Loucy (cell line): ENCODE data around the gene TBC1D2.

Experiments
- H2AFZ ChIP-seq: fragments of 200-600 bp; sonication (generic); 2 replicates; pipeline ENCODE4 v1.6.0; 2016; ENCODE audit warnings: antibody characterized with exemption, mild to moderate bottlenecking, low read length, moderate library complexity
- H3F3A ChIP-seq: fragments of 200-600 bp; 2 replicates; pipeline ENCODE4 v1.6.0; 2016; ENCODE audit warnings: antibody characterized with exemption, low read depth, mild to moderate bottlenecking
- H3K27me3 ChIP-seq: fragments of 200-600 bp; sonication (generic); 2 replicates; pipeline ENCODE4 v1.6.1; 2014; ENCODE audit warnings: low read length, mild to moderate bottlenecking; ENCODE audit not compliant: insufficient read depth, poor library complexity, severe bottlenecking
- H3K36me3 ChIP-seq: fragments of 200-600 bp; sonication (generic); 2 replicates; pipeline ENCODE4 v1.6.1; 2016; ENCODE audit warnings: low read length; ENCODE audit not compliant: insufficient read depth
- H3K4me1 ChIP-seq: fragments of 200-600 bp; sonication (generic); 2 replicates; pipeline ENCODE4 v1.5.1; 2014; ENCODE audit warnings: low read length, mild to moderate bottlenecking; ENCODE audit not compliant: insufficient read depth, poor library complexity, severe bottlenecking
- H3K4me2 ChIP-seq: fragments of 200-600 bp; sonication (generic); 2 replicates; pipeline ENCODE4 v1.6.0; 2014; ENCODE audit warnings: antibody characterized with exemption, low read length, low read depth, mild to moderate bottlenecking; ENCODE audit not compliant: poor library complexity, severe bottlenecking
- H3K4me3 ChIP-seq: fragments of 200-600 bp; sonication (generic); 2 replicates; pipeline ENCODE4 v1.5.1; 2014; ENCODE audit warnings: low read length, mild to moderate bottlenecking, mixed read lengths; ENCODE audit not compliant: poor library complexity, severe bottlenecking
- H3K79me2 ChIP-seq: fragments of 200-600 bp; sonication (generic); 2 replicates; pipeline ENCODE4 v1.6.1; 2014; ENCODE audit warnings: low read length; ENCODE audit not compliant: insufficient read depth
- H3K9ac ChIP-seq: fragments of 200-600 bp; sonication (generic); 2 replicates; pipeline ENCODE4 v1.6.0; 2014; ENCODE audit warnings: mild to moderate bottlenecking, low read depth, low read length, moderate library complexity; ENCODE audit not compliant: poor library complexity, severe bottlenecking
- H3K9me2 ChIP-seq: fragments of 200-600 bp; sonication (generic); replicated peaks from 2 replicates; pipeline ENCODE4 v1.6.1; 2016; ENCODE audit warnings: low read depth, low read length, mixed read lengths
- H3K9me3 ChIP-seq: fragments of 200-600 bp; sonication (generic); 2 replicates; pipeline ENCODE4 v1.6.1; 2014; ENCODE audit warnings: mild to moderate bottlenecking, antibody characterized with exemption, low read length, low read depth; ENCODE audit not compliant: insufficient read depth
- H4K20me1 ChIP-seq: fragments of 200-600 bp; sonication (generic); 2 replicates; pipeline ENCODE4 v1.6.0; 2014; ENCODE audit warnings: antibody characterized with exemption, low read length, mild to moderate bottlenecking; ENCODE audit not compliant: insufficient read depth, poor library complexity, severe bottlenecking
- EZH2phosphoT487 ChIP-seq: fragments of 200-600 bp; IDR thresholded peaks from 2 replicates; pipeline ENCODE4 v1.6.1; 2018; ENCODE audit warnings: antibody characterized with exemption, mild to moderate bottlenecking, moderate library complexity, borderline replicate concordance
- TF ChIP-seq, protein P1 (sequence below): fragments of 200-600 bp; sonication (generic); conservative IDR thresholded peaks from 2 replicates; pipeline ENCODE4 v1.5.1; 2014; ENCODE audit warnings: mild to moderate bottlenecking, antibody characterized with exemption, low read length

Gene TBC1D2

GRCh38 chr9:98255578-98256296, at the start of gene TBC1D2:
TBC1D2 (minus strand) TSS chr9:98255649; CDS start chr9:98255541, 108 bp downstream.
- Histone ChIP-seq H3K4me1 (peaks cover 6% of the 10 kb centered on the region), H4K20me1 (no peaks in the 10 kb centered on the region), H3K9me3 (no peaks in the 10 kb centered on the region), H2AFZ (peak within 1 kb of the TSS; percentile 98), H3K36me3 (no peaks in the 10 kb centered on the region), H3K9me2 (no peaks in the 10 kb centered on the region), H3K4me3 (peak within 1 kb of the TSS; percentile 82), H3K4me2 (peak within 1 kb of the TSS; percentile 83), H3K9ac (peak within 1 kb of the TSS; percentile 86), H3K79me2 (no peaks in the 10 kb centered on the region), H3K27me3 (no peaks in the 10 kb centered on the region), H3F3A (no peaks in the 10 kb centered on the region)
- TF ChIP-seq, protein P1, sequence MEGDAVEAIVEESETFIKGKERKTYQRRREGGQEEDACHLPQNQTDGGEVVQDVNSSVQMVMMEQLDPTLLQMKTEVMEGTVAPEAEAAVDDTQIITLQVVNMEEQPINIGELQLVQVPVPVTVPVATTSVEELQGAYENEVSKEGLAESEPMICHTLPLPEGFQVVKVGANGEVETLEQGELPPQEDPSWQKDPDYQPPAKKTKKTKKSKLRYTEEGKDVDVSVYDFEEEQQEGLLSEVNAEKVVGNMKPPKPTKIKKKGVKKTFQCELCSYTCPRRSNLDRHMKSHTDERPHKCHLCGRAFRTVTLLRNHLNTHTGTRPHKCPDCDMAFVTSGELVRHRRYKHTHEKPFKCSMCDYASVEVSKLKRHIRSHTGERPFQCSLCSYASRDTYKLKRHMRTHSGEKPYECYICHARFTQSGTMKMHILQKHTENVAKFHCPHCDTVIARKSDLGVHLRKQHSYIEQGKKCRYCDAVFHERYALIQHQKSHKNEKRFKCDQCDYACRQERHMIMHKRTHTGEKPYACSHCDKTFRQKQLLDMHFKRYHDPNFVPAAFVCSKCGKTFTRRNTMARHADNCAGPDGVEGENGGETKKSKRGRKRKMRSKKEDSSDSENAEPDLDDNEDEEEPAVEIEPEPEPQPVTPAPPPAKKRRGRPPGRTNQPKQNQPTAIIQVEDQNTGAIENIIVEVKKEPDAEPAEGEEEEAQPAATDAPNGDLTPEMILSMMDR = no peak; the same call in 1 of the 2 replicates
- TF ChIP-seq EZH2phosphoT487 = no peak

- TF ChIP-seq EZH2phosphoT487 = no peak
- TF ChIP-seq, protein P1 = no peak
- no peaks in the 10 kb centered on the region for H3K79me2 ChIP-seq
- H3K36me3 ChIP-seq = no peaks in the 10 kb centered on the region
Measured at GRCh38 chr9:98304381-98304780, 48.9 kb upstream of the TBC1D2 start.

GRCh38 chr9:98303633-98304125, 48.2 kb upstream of the TBC1D2 start:
- no peak overlapping the region for H3K4me2 ChIP-seq
- no peaks in the 10 kb centered on the region for H3K79me2 ChIP-seq
- H3K36me3 ChIP-seq = no peaks in the 10 kb centered on the region
- H3K9me3 ChIP-seq = no peaks in the 10 kb centered on the region
- H3F3A ChIP-seq = no peaks in the 10 kb centered on the region
- no peaks in the 10 kb centered on the region for H3K9me2 ChIP-seq
- H3K4me3 ChIP-seq = no peak overlapping the region
- no peaks in the 10 kb centered on the region for H3K27me3 ChIP-seq
- no peak overlapping the region for H2AFZ ChIP-seq
- no peaks in the 10 kb centered on the region for H3K4me1 ChIP-seq
- TF ChIP-seq EZH2phosphoT487 = no peak
- TF ChIP-seq, protein P1 = no peak
- H3K9ac ChIP-seq = no peak overlapping the region
- no peaks in the 10 kb centered on the region for H4K20me1 ChIP-seq

More at GRCh38 chr9:98304381-98304780, 48.9 kb upstream of the TBC1D2 start:
- no peaks in the 10 kb centered on the region for H3K9me2 ChIP-seq
- no peaks in the 10 kb centered on the region for H3K27me3 ChIP-seq
- H4K20me1 ChIP-seq = no peaks in the 10 kb centered on the region
- H3K4me1 ChIP-seq = no peaks in the 10 kb centered on the region
- no peak overlapping the region for H2AFZ ChIP-seq
- H3K4me3 ChIP-seq = no peak overlapping the region
- H3F3A ChIP-seq = no peaks in the 10 kb centered on the region
- no peak overlapping the region for H3K9ac ChIP-seq
- no peaks in the 10 kb centered on the region for H3K9me3 ChIP-seq
- H3K4me2 ChIP-seq = no peak overlapping the region
